H9 (cell line): ENCODE data around the gene SPDYE4. TPM values are rescaled to one million over a fixed set of nuclear protein-coding genes. Genes with fewer than 3 reads are reported as not detected.

Experiments used
- DNase-seq: peaks from one replicate; pipeline ENCODE4 v3.0.0-alpha.2; 2017
- H2AFZ ChIP-seq: one replicate; pipeline ENCODE4 v1.6.1; 2013; ENCODE audit warnings: mild to moderate bottlenecking, low read length, control low read depth, moderate library complexity
- H2AK5ac ChIP-seq: 2 replicates; pipeline ENCODE4 v1.6.1; 2013; ENCODE audit warnings: low read length, control low read depth, mixed read lengths; ENCODE audit not compliant: insufficient read length
- H2BK120ac ChIP-seq: one replicate; pipeline ENCODE4 v1.6.1; 2013; ENCODE audit warnings: low read depth, mild to moderate bottlenecking, low read length, control low read depth, inconsistent platforms; ENCODE audit not compliant: poor library complexity, severe bottlenecking
- H2BK12ac ChIP-seq: 2 replicates; pipeline ENCODE4 v1.6.1; 2013; ENCODE audit warnings: low read length, control low read depth, mixed read lengths, low read depth; ENCODE audit not compliant: insufficient read length
- H2BK15ac ChIP-seq: 2 replicates; pipeline ENCODE4 v1.6.1; 2013; ENCODE audit warnings: low read depth, low read length, control low read depth
- H2BK20ac ChIP-seq: one replicate; pipeline ENCODE4 v1.6.1; 2013; ENCODE audit warnings: low read depth, mild to moderate bottlenecking, low read length, control low read depth, inconsistent platforms; ENCODE audit not compliant: poor library complexity, severe bottlenecking
- H2BK5ac ChIP-seq: 2 replicates; pipeline ENCODE4 v1.6.1; 2013; ENCODE audit warnings: low read length, control low read depth, mixed read lengths; ENCODE audit not compliant: insufficient read length
- H3K14ac ChIP-seq: 2 replicates; pipeline ENCODE4 v1.6.1; 2013; ENCODE audit warnings: low read length, control low read depth; ENCODE audit not compliant: insufficient read depth
- H3K18ac ChIP-seq: 2 replicates; pipeline ENCODE4 v1.6.1; 2013; ENCODE audit warnings: low read depth, mild to moderate bottlenecking, mixed read lengths, low read length, control low read depth; ENCODE audit not compliant: insufficient read length
- H3K23ac ChIP-seq: 2 replicates; pipeline ENCODE4 v1.6.1; 2013; ENCODE audit warnings: low read length, control low read depth, mixed read lengths, low read depth; ENCODE audit not compliant: insufficient read length
- H3K23me2 ChIP-seq: 2 replicates; pipeline ENCODE4 v1.6.1; 2013; ENCODE audit warnings: low read depth, mild to moderate bottlenecking, mixed read lengths, low read length, control low read depth; ENCODE audit not compliant: insufficient read length, poor library complexity, severe bottlenecking
- H3K27ac ChIP-seq: 2 replicates; pipeline ENCODE4 v1.5.1; 2013; ENCODE audit warnings: low read length, control low read depth, mixed read lengths, low read depth; ENCODE audit not compliant: insufficient read length
- H3K27me3 ChIP-seq: 2 replicates; pipeline ENCODE4 v1.6.1; 2013; ENCODE audit warnings: low read length, control low read depth, inconsistent platforms; ENCODE audit not compliant: insufficient read depth
- H3K4ac ChIP-seq: 2 replicates; pipeline ENCODE4 v1.6.1; 2013; ENCODE audit warnings: low read depth, mild to moderate bottlenecking, control low read depth, inconsistent platforms, low read length, moderate library complexity
- H3K4me1 ChIP-seq: 2 replicates; pipeline ENCODE4 v1.6.1; 2013; ENCODE audit warnings: low read length, control low read depth, inconsistent platforms; ENCODE audit not compliant: insufficient read depth
- H3K4me2 ChIP-seq: 2 replicates; pipeline ENCODE4 v1.6.1; 2013; ENCODE audit warnings: low read length, control low read depth, mixed read lengths; ENCODE audit not compliant: insufficient read length, insufficient read depth
- H3K56ac ChIP-seq: 2 replicates; pipeline ENCODE4 v1.6.1; 2013; ENCODE audit warnings: low read depth, mild to moderate bottlenecking, mixed read lengths, low read length, control low read depth; ENCODE audit not compliant: insufficient read length
- H3K79me1 ChIP-seq: 2 replicates; pipeline ENCODE4 v1.6.1; 2013; ENCODE audit warnings: low read depth, mild to moderate bottlenecking, moderate library complexity, low read length, control low read depth, inconsistent platforms; ENCODE audit not compliant: insufficient read depth, poor library complexity, severe bottlenecking
- H3K79me2 ChIP-seq: 2 replicates; pipeline ENCODE4 v1.6.1; 2013; ENCODE audit warnings: low read length, control low read depth, inconsistent platforms; ENCODE audit not compliant: insufficient read depth
- H3K9ac ChIP-seq: 2 replicates; pipeline ENCODE4 v1.6.1; 2013; ENCODE audit warnings: low read length, control low read depth, mixed read lengths; ENCODE audit not compliant: insufficient read length; ENCODE audit errors: extremely low read depth
- H3K9me3 ChIP-seq: one replicate; pipeline ENCODE4 v1.6.1; 2013; ENCODE audit warnings: low read depth, low read length, inconsistent platforms; ENCODE audit not compliant: control insufficient read depth
- H3T11ph ChIP-seq: one replicate; pipeline ENCODE4 v1.6.1; 2013; ENCODE audit warnings: mild to moderate bottlenecking, low read length, control low read depth, inconsistent platforms
- H4K20me1 ChIP-seq: one replicate; pipeline ENCODE4 v1.6.1; 2013; ENCODE audit not compliant: control insufficient read depth, insufficient read length, insufficient read depth
- H4K5ac ChIP-seq: 2 replicates; pipeline ENCODE4 v1.6.1; 2013; ENCODE audit warnings: low read depth, mild to moderate bottlenecking, mixed read lengths, low read length, control low read depth; ENCODE audit not compliant: insufficient read length
- H4K8ac ChIP-seq: replicated peaks from 2 replicates; pipeline ENCODE4 v1.6.1; 2013; ENCODE audit warnings: low read length, control low read depth, mixed read lengths, low read depth; ENCODE audit not compliant: insufficient read length
- H4K91ac ChIP-seq: 2 replicates; pipeline ENCODE4 v1.6.1; 2013; ENCODE audit warnings: low read depth, mild to moderate bottlenecking, moderate library complexity, mixed read lengths, low read length, control low read depth; ENCODE audit not compliant: insufficient read length
- H3K27ac Mint-ChIP-seq, 3 experiments: 2 replicates in 2 of 3; 3 replicates in 1 of 3; pipeline ENCODE4 v1.8.0; 2020 to 2021; ENCODE audit warnings: mixed read lengths in 3 of 3, mild to moderate bottlenecking in 1 of 3, moderate library complexity in 1 of 3
- H3K27me3 Mint-ChIP-seq: 2 replicates; pipeline ENCODE4 v1.8.0; 2021; ENCODE audit warnings: low read depth, mild to moderate bottlenecking, moderate library complexity, mixed read lengths
- H3K36me3 Mint-ChIP-seq, 3 experiments: 2 replicates in 2 of 3; 3 replicates in 1 of 3; pipeline ENCODE4 v1.8.0; 2020 to 2021; ENCODE audit warnings: low read depth in 3 of 3, mixed read lengths in 3 of 3; ENCODE audit not compliant: insufficient read depth in 1 of 3
- H3K4me1 Mint-ChIP-seq, 2 experiments: 2 replicates each; pipeline ENCODE4 v1.8.0; 2020; ENCODE audit warnings: mixed read lengths in 2 of 2
- H3K4me3 Mint-ChIP-seq, 2 experiments: 2 replicates in 1 of 2; 3 replicates in 1 of 2; pipeline ENCODE4 v1.8.0; 2020 to 2021; ENCODE audit warnings: mild to moderate bottlenecking in 2 of 2, mixed read lengths in 2 of 2, moderate library complexity in 1 of 2
- H3K9me3 Mint-ChIP-seq, 2 experiments: 2 replicates in 1 of 2; 3 replicates in 1 of 2; pipeline ENCODE4 v1.8.0; 2020; ENCODE audit warnings: mild to moderate bottlenecking in 2 of 2, mixed read lengths in 2 of 2, moderate library complexity in 1 of 2
- WGBS: extraction: QIAGEN DNeasy Blood & Tissue Kit; methylation state at CpG from one replicate; pipeline ENCODE4 v1.1.7; 2013; ENCODE audit warnings: missing lambda C conversion rate, low lambda C conversion rate, mixed read lengths; ENCODE audit not compliant: insufficient read length; ENCODE audit errors: extremely low coverage; 5-methylcytosine and 5-hydroxymethylcytosine counted together
- total RNA-seq: library from RNA; stranded (reverse); gene quantifications from 2 replicates; pipeline ENCODE4 v1.2.1, GENCODE V29; 2021
- TF ChIP-seq, protein P1 (sequence below): fragments of 200-600 bp; sonication (generic); conservative IDR thresholded peaks from 3 replicates; pipeline ENCODE4 v1.8.0; 2021; ENCODE audit warnings: antibody characterized with exemption, mild to moderate bottlenecking

SPDYE4 gene
- total RNA-seq, 1 experiment from 2014 or later = not detected

DNA sequence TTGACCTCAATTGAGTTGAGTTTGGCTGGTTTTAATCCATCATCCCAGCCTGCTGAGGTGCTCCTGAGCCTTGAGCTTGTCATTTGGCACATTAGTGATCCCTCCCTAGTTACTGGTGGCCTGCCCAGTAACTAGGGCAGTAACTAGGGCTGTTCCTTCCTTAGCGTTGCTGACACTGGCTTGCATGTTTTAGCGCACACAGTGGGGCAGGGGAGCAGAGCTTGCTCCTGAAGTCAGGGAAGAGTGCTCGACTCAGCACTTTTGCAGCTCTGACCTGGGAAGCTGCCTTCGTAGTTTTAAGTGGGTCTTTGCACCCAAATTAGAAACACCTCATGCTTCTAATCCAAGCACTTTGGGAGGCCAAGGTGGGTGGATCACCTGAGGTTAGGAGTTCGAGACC is 29.4 kb downstream of the SPDYE4 start:
- Histone ChIP-seq H3K4ac (no peak overlapping the region), H4K5ac (no peak overlapping the region), H4K20me1 (no peaks in the 10 kb centered on the region), H2BK12ac (no peak overlapping the region), H3K27me3 (no peaks in the 10 kb centered on the region), H4K91ac (no peak overlapping the region), H3K18ac (no peak overlapping the region), H2AFZ (no peak overlapping the region), H3K79me1 (no peaks in the 10 kb centered on the region), H3K9ac (no peak overlapping the region), H3K23me2 (no peaks in the 10 kb centered on the region), H2BK15ac (no peak overlapping the region), H3K14ac (no peak overlapping the region), H3K27ac (no peak overlapping the region), H2AK5ac (no peak overlapping the region), H3K23ac (no peak overlapping the region), H3K79me2 (no peaks in the 10 kb centered on the region), H2BK5ac (no peak overlapping the region), H2BK120ac (no peak overlapping the region), H3T11ph (no peak overlapping the region), H3K9me3 (no peaks in the 10 kb centered on the region), H3K56ac (no peak overlapping the region), H4K8ac (no peak overlapping the region), H3K4me1 (no peaks in the 10 kb centered on the region), H3K4me2 (no peak overlapping the region), H2BK20ac (no peak overlapping the region)
- no peak overlapping the region for H3K4me3 Mint-ChIP-seq
- H3K4me1 Mint-ChIP-seq = peaks cover 3 to 7% of the 10 kb centered on the region in 2 experiments; a peak in 2 of 4 replicates
- no peaks in the 10 kb centered on the region for H3K27me3 Mint-ChIP-seq
- TF ChIP-seq, protein P1, sequence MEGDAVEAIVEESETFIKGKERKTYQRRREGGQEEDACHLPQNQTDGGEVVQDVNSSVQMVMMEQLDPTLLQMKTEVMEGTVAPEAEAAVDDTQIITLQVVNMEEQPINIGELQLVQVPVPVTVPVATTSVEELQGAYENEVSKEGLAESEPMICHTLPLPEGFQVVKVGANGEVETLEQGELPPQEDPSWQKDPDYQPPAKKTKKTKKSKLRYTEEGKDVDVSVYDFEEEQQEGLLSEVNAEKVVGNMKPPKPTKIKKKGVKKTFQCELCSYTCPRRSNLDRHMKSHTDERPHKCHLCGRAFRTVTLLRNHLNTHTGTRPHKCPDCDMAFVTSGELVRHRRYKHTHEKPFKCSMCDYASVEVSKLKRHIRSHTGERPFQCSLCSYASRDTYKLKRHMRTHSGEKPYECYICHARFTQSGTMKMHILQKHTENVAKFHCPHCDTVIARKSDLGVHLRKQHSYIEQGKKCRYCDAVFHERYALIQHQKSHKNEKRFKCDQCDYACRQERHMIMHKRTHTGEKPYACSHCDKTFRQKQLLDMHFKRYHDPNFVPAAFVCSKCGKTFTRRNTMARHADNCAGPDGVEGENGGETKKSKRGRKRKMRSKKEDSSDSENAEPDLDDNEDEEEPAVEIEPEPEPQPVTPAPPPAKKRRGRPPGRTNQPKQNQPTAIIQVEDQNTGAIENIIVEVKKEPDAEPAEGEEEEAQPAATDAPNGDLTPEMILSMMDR = no peak
- no peaks in the 10 kb centered on the region; a peak in 2 of 5 replicates for H3K9me3 Mint-ChIP-seq
- no peaks in the 10 kb centered on the region for H3K36me3 Mint-ChIP-seq
- no CpG with 5 or more reads among the region's 5 CpGs for WGBS
- no peak for DNase-seq
- no peak overlapping the region for H3K27ac Mint-ChIP-seq
